Glutamatergic neuron (in vitro differentiated cells): ENCODE measurements around the gene KRTAP10-8. TPM values are rescaled to one million over a fixed set of nuclear protein-coding genes. Genes with fewer than 3 reads are reported as not detected.
"Not testable (repeated sequence)": the region's sequence is repeated elsewhere in the genome, so short reads cannot be mapped to it uniquely, and the experiment has no call there.

ENCODE experiments used
- DNase-seq: peaks from one replicate; pipeline ENCODE4 v3.0.0; 2022
- H3K27ac Mint-ChIP-seq: one replicate; pipeline ENCODE4 v1.8.0; 2020; ENCODE audit warnings: mild to moderate bottlenecking, mixed read lengths, inconsistent platforms; ENCODE audit not compliant: unreplicated experiment
- H3K27me3 Mint-ChIP-seq: one replicate; pipeline ENCODE4 v1.8.0; 2020; ENCODE audit warnings: mild to moderate bottlenecking, moderate library complexity, mixed read lengths, inconsistent platforms; ENCODE audit not compliant: unreplicated experiment
- H3K36me3 Mint-ChIP-seq: one replicate; pipeline ENCODE4 v1.8.0; 2020; ENCODE audit warnings: mild to moderate bottlenecking, mixed read lengths, inconsistent platforms; ENCODE audit not compliant: unreplicated experiment
- H3K4me1 Mint-ChIP-seq: one replicate; pipeline ENCODE4 v1.8.0; 2020; ENCODE audit warnings: mild to moderate bottlenecking, low read depth, mixed read lengths, inconsistent platforms; ENCODE audit not compliant: unreplicated experiment
- H3K4me3 Mint-ChIP-seq: one replicate; pipeline ENCODE4 v1.8.0; 2020; ENCODE audit warnings: mild to moderate bottlenecking, mixed read lengths, inconsistent platforms; ENCODE audit not compliant: unreplicated experiment
- H3K9me3 Mint-ChIP-seq: one replicate; pipeline ENCODE4 v1.8.0; 2020; ENCODE audit warnings: mild to moderate bottlenecking, moderate library complexity, mixed read lengths, inconsistent platforms; ENCODE audit not compliant: unreplicated experiment
- total RNA-seq: library from RNA; stranded (reverse); fragmentation: NEBNext Ultra II Directional; extraction: Animal tissue kit (Norgen Biotek cat#: 25700); gene quantifications from one replicate; pipeline ENCODE4 v1.2.1, GENCODE V29; 2021; ENCODE audit not compliant: unreplicated experiment
- TF ChIP-seq, protein P1 (sequence below): fragments of 200-600 bp; sonication (generic); IDR thresholded peaks from one replicate; pipeline ENCODE4 v1.5.0; 2021; ENCODE audit not compliant: partially characterized antibody, unreplicated experiment

The KRTAP10-8 gene
- total RNA-seq, 1 donor from 2014 or later: not detected

DNA sequence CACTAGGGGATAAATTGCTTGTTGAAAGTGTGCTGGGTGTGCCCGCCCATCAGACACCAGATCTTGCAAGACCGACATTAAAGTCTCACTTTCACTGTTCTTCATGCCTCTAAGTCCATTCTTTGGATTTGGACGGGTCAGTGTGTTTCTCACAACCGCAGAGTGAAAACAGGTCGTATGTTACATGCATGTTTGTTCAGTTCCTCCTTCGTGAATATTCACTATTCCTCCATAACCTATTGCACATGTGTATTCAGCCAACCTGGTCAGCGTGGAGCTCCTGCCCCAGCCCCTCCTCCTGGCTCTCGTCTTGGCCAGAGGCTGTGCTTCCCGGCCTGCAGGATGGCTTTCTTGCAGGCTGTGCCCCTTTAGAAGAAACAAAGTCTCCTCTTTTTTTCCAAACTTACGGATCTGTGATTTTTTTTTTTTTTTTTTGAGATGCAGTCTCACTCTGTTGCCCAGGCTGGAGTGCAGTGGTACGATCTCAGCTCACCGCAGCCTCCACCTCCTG lies 17.4 kb upstream of the KRTAP10-8 start:
- TF ChIP-seq, protein P1, sequence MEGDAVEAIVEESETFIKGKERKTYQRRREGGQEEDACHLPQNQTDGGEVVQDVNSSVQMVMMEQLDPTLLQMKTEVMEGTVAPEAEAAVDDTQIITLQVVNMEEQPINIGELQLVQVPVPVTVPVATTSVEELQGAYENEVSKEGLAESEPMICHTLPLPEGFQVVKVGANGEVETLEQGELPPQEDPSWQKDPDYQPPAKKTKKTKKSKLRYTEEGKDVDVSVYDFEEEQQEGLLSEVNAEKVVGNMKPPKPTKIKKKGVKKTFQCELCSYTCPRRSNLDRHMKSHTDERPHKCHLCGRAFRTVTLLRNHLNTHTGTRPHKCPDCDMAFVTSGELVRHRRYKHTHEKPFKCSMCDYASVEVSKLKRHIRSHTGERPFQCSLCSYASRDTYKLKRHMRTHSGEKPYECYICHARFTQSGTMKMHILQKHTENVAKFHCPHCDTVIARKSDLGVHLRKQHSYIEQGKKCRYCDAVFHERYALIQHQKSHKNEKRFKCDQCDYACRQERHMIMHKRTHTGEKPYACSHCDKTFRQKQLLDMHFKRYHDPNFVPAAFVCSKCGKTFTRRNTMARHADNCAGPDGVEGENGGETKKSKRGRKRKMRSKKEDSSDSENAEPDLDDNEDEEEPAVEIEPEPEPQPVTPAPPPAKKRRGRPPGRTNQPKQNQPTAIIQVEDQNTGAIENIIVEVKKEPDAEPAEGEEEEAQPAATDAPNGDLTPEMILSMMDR: no peak
- Mint-ChIP-seq H3K36me3 (peaks cover 6% of the 10 kb centered on the region), H3K4me3 (no peak overlapping the region), H3K27ac (no peak overlapping the region), H3K4me1 (peaks cover 12% of the 10 kb centered on the region), H3K9me3 (peaks cover 10% of the 10 kb centered on the region), H3K27me3 (peaks cover 8% of the 10 kb centered on the region)
- no peak for DNase-seq

DNA sequence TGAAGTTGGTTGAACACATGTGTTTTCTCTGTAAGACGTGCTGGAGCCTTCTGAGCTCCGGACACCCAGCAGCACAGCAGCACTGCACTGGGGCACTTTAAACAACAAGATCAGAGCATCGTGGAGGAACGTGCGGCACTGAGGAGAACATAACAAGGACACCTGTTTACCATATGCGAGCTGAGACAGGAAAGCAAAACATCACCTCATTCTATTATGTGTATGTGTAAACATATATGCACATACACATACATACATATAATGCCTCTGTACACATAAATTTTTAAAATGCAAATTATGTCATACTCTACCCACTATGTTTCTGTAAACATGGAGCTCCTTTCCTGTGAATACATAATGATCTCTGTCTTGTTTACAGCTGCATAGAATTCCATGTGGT lies 16.4 kb upstream of the KRTAP10-8 start:
- peaks cover 12% of the 10 kb centered on the region for H3K9me3 Mint-ChIP-seq
- H3K27me3 Mint-ChIP-seq: peaks cover 8% of the 10 kb centered on the region
- TF ChIP-seq, protein P1: no peak
- H3K27ac Mint-ChIP-seq: no peak overlapping the region
- peaks cover 6% of the 10 kb centered on the region for H3K36me3 Mint-ChIP-seq
- no peak overlapping the region for H3K4me3 Mint-ChIP-seq
- H3K4me1 Mint-ChIP-seq: peaks cover 12% of the 10 kb centered on the region
- no peak for DNase-seq

DNA sequence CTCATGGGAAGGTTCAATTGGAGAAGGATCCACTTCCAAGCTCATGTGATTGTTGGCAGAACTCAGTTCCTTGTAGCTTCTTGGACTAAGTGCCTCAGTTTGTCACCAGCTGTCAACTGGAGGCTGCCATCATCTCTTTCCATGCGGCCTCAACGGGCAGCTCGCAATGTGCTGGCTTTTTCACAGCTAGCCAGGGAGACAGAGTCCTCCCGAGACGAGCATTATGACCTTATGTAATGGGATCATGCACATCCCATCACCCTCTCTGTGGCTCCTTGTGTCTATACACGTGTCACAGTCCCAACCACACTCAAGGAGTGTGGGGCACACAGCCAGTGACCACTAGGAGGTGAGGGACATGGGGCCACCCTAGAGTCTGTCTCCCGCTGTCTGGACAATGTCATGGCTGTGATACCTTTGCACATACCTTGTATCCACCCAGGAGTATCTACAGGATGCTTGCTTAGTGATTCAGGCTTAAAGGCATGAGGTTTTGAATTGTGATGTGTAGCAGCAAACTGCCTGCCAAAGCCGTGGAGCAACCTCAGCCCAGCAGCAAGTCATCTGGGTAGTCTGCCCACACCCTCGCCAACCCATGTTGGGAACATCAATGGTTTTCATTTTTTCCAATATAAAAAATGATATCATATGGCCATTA lies 15.7 kb upstream of the KRTAP10-8 start:
- Mint-ChIP-seq H3K4me1 (peaks cover 10% of the 10 kb centered on the region), H3K36me3 (peaks cover 6% of the 10 kb centered on the region), H3K27me3 (peaks cover 3% of the 10 kb centered on the region), H3K4me3 (no peak overlapping the region), H3K27ac (no peak overlapping the region), H3K9me3 (peaks cover 12% of the 10 kb centered on the region)
- TF ChIP-seq, protein P1: no peak
- DNase-seq: no peak

DNA sequence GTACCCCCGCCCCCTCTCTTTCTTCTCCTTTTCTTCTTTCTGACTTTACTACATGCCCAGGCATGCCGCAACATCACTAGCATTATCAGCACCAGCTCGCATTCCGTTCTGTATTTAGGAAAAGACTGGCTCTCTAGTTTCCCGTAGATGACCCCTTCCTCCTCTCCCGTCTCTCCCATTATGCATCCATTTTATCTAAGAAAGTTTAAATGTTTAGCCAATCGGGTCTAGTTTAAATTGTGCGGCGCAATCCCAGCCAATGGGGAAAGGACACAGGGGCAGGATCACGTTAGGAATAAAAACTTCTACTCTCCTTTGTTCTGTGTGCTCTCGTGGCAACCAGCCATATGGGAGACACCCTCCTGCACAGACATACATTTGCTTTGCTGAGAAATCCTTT lies 13.8 kb upstream of the KRTAP10-8 start:
- DNase-seq: no peak
- Mint-ChIP-seq H3K36me3 (peaks cover 6% of the 10 kb centered on the region), H3K4me1 (peaks cover 10% of the 10 kb centered on the region), H3K9me3 (peaks cover 12% of the 10 kb centered on the region), H3K4me3 (no peak overlapping the region), H3K27ac (peak overlapping the region; percentile 53), H3K27me3 (peaks cover 4% of the 10 kb centered on the region)
- TF ChIP-seq, protein P1: no peak

DNA sequence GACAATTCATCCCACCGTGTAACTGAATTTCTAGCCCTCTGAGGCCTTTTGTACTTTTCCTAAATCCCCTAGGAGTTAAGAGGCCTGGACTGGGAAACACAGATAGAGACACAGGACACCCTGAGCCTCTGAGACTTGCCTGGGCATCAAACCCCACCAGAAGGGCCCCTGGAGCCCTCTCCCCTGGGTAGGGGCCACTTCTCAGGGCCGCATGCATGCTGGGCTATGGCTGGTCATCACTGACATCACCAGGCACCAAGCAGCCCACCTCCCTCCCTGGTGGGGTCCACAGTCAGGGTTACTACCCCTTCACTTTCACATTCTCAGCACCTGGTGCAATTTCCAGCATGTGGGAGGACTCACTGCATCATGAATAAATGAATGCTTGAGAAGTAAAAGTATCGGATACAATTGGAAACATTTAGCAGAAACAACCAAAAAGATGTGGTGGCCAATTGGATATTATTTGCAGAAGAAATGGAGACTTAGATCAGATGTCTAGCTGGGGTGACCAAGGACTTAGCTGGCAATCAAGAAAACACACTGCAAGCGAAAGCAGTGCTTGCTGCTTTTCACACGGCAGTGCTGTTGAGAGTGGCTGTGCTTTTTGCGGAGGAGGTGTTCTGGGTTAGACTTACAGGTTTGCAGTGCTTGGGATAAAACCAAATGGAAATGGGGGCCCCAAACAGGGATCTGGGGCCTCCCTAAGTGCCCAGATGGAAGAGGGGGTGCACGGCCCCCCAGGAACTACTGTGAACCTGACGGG lies 12.4 kb upstream of the KRTAP10-8 start:
- H3K4me3 Mint-ChIP-seq: no peak overlapping the region
- H3K9me3 Mint-ChIP-seq: peaks cover 9% of the 10 kb centered on the region
- H3K27ac Mint-ChIP-seq: peak overlapping the region; percentile 33
- H3K36me3 Mint-ChIP-seq: peaks cover 6% of the 10 kb centered on the region
- H3K4me1 Mint-ChIP-seq: peaks cover 3% of the 10 kb centered on the region
- peaks cover 2% of the 10 kb centered on the region for H3K27me3 Mint-ChIP-seq
- no peak for DNase-seq
- TF ChIP-seq, protein P1: no peak

DNA sequence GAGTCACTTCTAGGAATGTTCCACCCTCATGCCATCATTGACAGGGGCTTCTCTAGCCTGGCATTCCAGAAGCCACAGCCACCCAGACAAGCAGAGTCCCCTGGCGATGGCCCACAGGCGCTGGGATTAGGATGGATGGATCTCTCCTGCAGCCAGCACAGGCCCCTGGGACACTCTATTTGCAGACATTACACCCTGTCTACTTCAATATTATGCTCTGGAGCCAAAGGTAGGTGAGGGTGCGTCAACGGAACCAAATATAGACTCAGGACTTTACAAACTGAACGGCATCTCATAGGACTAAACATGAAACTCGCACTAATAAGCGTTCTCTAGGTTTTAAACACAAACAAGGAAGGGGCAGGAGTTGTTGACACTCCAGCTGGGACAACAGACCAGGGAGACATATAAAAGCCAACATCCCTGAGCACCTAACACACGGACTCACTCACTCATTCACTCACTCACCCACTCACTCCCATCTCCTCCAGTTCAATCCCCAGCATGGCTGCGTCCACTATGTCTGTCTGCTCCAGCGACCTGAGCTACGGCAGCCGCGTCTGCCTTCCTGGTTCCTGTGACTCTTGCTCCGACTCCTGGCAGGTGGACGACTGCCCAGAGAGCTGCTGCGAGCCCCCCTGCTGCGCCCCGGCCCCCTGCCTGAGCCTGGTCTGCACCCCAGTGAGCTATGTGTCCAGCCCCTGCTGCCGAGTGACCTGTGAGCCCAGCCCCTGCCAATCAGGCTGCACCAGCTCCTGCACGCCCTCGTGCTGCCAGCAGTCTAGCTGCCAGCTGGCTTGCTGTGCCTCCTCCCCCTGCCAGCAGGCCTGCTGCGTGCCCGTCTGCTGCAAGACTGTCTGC lies 11.5 kb upstream of the KRTAP10-8 start, which contains the start of gene KRTAP10-7:
Gene KRTAP10-7, plus strand, starts transcription at position 480 of the 861 bp plus-strand sequence. Its CDS starts 25 bp downstream, at position 505.
- H3K4me1 Mint-ChIP-seq, H3K9me3 Mint-ChIP-seq, DNase-seq, H3K36me3 Mint-ChIP-seq, H3K4me3 Mint-ChIP-seq, H3K27me3 Mint-ChIP-seq: not testable (repeated sequence)
- peak within 1 kb of the TSS; percentile 33 for H3K27ac Mint-ChIP-seq
